Vagina (tissue), 2 donors: ENCODE results near the gene SAMD9.

Experiments
- CTCF ChIP-seq, 3 experiments: fragments of 450-650 bp in 2 of 3; fragments of 200-600 bp in 1 of 3; sonication (generic) in 1 of 3; IDR thresholded peaks; one replicate each; pipeline ENCODE4 v1.5.1; 2017 to 2019; ENCODE audit warnings: antibody characterized with exemption in 3 of 3, mild to moderate bottlenecking in 2 of 3, moderate library complexity in 2 of 3
- POLR2A ChIP-seq, 2 donors: fragments of 450-650 bp; IDR thresholded peaks; one replicate each; pipeline ENCODE4 v1.6.1; 2017; ENCODE audit warnings: antibody characterized with exemption in 2 of 2, mild to moderate bottlenecking in 2 of 2, moderate library complexity in 2 of 2

DNA sequence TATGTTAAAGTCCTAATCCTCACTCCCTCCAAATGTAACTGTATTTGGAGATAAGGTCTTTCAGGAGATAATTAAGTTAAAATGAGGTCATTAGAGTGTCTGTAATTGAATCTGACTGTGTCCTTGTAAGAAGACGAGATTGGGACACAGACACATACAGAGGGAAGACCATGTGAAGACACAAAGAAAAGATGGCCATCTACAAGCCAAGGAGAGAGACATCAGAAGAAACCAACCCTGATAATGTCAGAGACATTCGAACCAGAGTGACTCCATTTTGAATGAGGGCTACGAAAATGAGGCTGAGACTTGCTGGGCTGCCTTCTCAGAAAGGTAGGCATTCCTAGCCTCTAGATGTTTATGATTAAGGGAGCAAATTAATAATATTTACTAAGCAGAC, 30.9 kb upstream of the SAMD9 start:
- no peak for TF ChIP-seq CTCF (IDR thresholded peaks at IDR 0.05)
- TF ChIP-seq POLR2A (IDR thresholded peaks at IDR 0.05): no peak
